ENCODE data around the gene ADGRV1. TPM values are rescaled to one million over a fixed set of nuclear protein-coding genes. Genes with fewer than 3 reads are reported as not detected.

Gene ADGRV1
- total RNA-seq, 1 experiment from 2014 or later: 64.8 TPM

DNA sequence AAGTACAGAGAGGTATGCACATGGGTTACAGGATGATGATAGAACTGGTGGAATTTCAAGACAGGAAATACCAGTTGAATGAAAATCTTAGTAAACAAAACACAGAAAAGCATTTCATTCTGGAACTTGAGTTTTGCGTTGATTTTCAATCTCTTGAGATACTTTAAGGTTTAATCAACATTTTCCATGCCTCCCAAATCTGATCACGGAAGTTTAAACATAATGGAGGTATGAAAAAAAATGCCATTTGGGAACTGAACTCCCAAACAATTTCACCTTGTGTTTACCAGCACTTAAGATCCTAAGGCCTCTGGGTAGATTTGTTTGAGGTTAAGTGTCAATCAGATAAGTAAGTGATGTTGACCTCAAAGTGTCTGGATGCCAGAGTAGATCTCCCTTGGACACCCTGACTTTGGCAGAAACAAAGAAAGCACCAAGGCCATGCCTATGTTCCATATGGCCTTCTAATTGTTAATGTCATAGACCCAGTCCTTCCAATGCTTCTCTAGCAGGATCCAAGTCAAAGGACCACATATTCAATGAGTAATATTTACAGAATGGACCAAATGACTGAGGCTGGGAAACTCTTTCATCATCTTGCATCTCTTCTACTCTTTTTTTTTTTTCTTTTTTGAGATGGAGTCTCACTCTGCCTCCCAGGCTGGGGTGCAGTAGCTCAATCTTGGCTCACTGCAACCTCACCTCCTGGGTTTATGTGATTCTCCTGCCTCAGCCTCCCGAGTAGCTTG, 607.6 kb downstream of the ADGRV1 start:
- Histone ChIP-seq H3K23ac (ENCODE audit: insufficient read length, low read depth, low read length) (no peak overlapping the region), H3K23me2 (ENCODE audit: insufficient read length, low read depth, low read length, poor library complexity, severe bottlenecking) (no peaks in the 10 kb centered on the region), H3K4ac (ENCODE audit: low read depth, low read length) (no peak overlapping the region), H3K79me1 (ENCODE audit: insufficient read depth, low read depth, low read length, poor library complexity, severe bottlenecking) (no peaks in the 10 kb centered on the region), H3K4me2 (ENCODE audit: insufficient read depth, insufficient read length, low read length) (no peak overlapping the region), H2AFZ (ENCODE audit: low read length) (no peak overlapping the region), H3K4me1 (ENCODE audit: insufficient read depth, low read length) (no peaks in the 10 kb centered on the region), H3K56ac (ENCODE audit: insufficient read length, low read depth, low read length) (no peak overlapping the region), H3K27me3 (ENCODE audit: insufficient read depth, low read length) (no peaks in the 10 kb centered on the region), H2BK15ac (ENCODE audit: low read depth, low read length) (no peak overlapping the region), H2BK20ac (ENCODE audit: low read depth, low read length, poor library complexity, severe bottlenecking) (no peak overlapping the region), H4K91ac (ENCODE audit: insufficient read length, low read depth, low read length) (no peak overlapping the region), H2AK5ac (ENCODE audit: insufficient read length, low read length) (no peak overlapping the region), H3K9ac (ENCODE audit: extremely low read depth, insufficient read length, low read length) (no peak overlapping the region), H4K20me1 (ENCODE audit: control insufficient read depth, insufficient read depth, insufficient read length) (no peaks in the 10 kb centered on the region), H2BK12ac (ENCODE audit: insufficient read length, low read depth, low read length) (no peak overlapping the region), H4K8ac (replicated peaks; ENCODE audit: insufficient read length, low read depth, low read length) (no peak overlapping the region), H2BK5ac (ENCODE audit: insufficient read length, low read length) (no peak overlapping the region), H3T11ph (ENCODE audit: low read length) (no peak overlapping the region), H3K27ac (ENCODE audit: insufficient read length, low read depth, low read length) (no peak overlapping the region), H3K79me2 (ENCODE audit: insufficient read depth, low read length) (no peaks in the 10 kb centered on the region), H3K18ac (ENCODE audit: insufficient read length, low read depth, low read length) (no peak overlapping the region), H2BK120ac (ENCODE audit: low read depth, low read length, poor library complexity, severe bottlenecking) (no peak overlapping the region), H3K14ac (ENCODE audit: insufficient read depth, low read length) (no peak overlapping the region), H4K5ac (ENCODE audit: insufficient read length, low read depth, low read length) (no peak overlapping the region), H3K9me3 (ENCODE audit: control insufficient read depth, low read depth, low read length) (no peaks in the 10 kb centered on the region)
- Mint-ChIP-seq H3K36me3 (ENCODE audit: insufficient read depth in 1 of 3, low read depth in 3 of 3) (peaks cover 0 to 4% (median 0%) of the 10 kb centered on the region in 3 experiments; a peak in 1 of 7 replicates), H3K27ac (no peak overlapping the region), H3K27me3 (ENCODE audit: low read depth) (no peaks in the 10 kb centered on the region), H3K4me3 (no peak overlapping the region), H3K4me1 (peaks cover 9 to 16% of the 10 kb centered on the region in 2 experiments), H3K9me3 (no peaks in the 10 kb centered on the region)
- DNase-seq: no peak
- WGBS (ENCODE audit: extremely low coverage, insufficient read length, low lambda C conversion rate): no CpG with 5 or more reads among the region's 3 CpGs
- TF ChIP-seq, protein P1, sequence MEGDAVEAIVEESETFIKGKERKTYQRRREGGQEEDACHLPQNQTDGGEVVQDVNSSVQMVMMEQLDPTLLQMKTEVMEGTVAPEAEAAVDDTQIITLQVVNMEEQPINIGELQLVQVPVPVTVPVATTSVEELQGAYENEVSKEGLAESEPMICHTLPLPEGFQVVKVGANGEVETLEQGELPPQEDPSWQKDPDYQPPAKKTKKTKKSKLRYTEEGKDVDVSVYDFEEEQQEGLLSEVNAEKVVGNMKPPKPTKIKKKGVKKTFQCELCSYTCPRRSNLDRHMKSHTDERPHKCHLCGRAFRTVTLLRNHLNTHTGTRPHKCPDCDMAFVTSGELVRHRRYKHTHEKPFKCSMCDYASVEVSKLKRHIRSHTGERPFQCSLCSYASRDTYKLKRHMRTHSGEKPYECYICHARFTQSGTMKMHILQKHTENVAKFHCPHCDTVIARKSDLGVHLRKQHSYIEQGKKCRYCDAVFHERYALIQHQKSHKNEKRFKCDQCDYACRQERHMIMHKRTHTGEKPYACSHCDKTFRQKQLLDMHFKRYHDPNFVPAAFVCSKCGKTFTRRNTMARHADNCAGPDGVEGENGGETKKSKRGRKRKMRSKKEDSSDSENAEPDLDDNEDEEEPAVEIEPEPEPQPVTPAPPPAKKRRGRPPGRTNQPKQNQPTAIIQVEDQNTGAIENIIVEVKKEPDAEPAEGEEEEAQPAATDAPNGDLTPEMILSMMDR (conservative IDR thresholded peaks at IDR 0.05): no peak

All from H9 (cell line).